DOHH2 (cell line): ENCODE measurements around the gene UBA5.

ENCODE experiments used
- EZH2phosphoT487 ChIP-seq: fragments of 200-600 bp; sonication (generic); IDR thresholded peaks from 2 replicates; pipeline ENCODE4 v1.6.1; 2017; ENCODE audit warnings: borderline replicate concordance, mild to moderate bottlenecking, antibody characterized with exemption, low read length, moderate library complexity, mixed read lengths
- TF ChIP-seq, protein P1 (sequence below): fragments of 200-600 bp; sonication (generic); IDR thresholded peaks from one replicate; pipeline ENCODE4 v1.5.1; 2014; ENCODE audit warnings: antibody characterized with exemption, mild to moderate bottlenecking, low read depth, low read length; ENCODE audit not compliant: poor library complexity, severe bottlenecking

DNA sequence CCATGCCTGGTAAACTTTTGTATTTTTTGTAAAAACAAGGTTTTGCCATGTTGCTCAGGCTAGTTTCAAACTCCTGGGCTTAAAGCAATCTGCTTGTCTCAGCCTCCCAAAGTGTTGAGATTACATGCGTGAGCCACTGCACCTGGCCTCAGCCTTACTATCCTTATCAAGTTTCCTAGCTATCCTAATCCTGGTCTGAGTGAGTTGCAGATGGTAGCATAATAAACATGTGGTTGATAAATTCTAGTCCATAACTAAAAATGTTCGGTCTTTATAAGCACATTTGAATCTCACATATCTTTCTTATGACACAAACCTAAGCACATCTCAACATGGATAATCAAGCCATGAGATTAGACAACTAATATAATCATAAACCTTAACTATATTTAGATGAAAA, 43.6 kb downstream of the UBA5 start:
- TF ChIP-seq, protein P1, sequence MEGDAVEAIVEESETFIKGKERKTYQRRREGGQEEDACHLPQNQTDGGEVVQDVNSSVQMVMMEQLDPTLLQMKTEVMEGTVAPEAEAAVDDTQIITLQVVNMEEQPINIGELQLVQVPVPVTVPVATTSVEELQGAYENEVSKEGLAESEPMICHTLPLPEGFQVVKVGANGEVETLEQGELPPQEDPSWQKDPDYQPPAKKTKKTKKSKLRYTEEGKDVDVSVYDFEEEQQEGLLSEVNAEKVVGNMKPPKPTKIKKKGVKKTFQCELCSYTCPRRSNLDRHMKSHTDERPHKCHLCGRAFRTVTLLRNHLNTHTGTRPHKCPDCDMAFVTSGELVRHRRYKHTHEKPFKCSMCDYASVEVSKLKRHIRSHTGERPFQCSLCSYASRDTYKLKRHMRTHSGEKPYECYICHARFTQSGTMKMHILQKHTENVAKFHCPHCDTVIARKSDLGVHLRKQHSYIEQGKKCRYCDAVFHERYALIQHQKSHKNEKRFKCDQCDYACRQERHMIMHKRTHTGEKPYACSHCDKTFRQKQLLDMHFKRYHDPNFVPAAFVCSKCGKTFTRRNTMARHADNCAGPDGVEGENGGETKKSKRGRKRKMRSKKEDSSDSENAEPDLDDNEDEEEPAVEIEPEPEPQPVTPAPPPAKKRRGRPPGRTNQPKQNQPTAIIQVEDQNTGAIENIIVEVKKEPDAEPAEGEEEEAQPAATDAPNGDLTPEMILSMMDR = no peak
- TF ChIP-seq EZH2phosphoT487 = no peak
